Brain pericyte (primary cell): ENCODE data around the gene BLMH.
A peak's percentile ranks its signal among the peaks of the same experiment; 100 is the strongest.
"Not testable (repeated sequence)": the region's sequence is repeated elsewhere in the genome, so short reads cannot be mapped to it uniquely, and the experiment has no call there.

Experiments
- DNase-seq: peaks from one replicate; pipeline ENCODE4 v3.0.0-alpha.2; 2012; ENCODE audit warnings: low read depth, low spot score

BLMH gene

DNA sequence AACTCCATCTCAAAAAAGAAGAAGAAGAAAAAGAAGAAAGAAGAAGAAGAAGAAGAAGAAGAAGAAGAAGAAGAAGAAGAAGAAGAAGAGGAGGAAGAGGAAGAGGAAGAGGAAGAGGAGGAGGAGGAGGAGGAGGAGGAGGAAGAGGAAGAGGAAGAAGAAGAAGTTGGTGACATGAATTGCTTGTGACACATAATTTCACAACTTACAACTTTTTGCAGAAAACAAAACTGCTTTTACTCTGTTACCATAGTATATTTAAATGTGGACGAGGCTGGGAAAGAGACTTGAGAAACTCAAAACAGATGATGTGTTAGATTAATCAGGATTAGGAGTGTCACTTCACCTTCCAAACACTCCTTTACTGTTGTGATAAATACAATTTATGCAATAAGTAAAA is 61.7 kb downstream of the BLMH start:
- DNase-seq, result not testable (repeated sequence)

- no peak for DNase-seq
These were observed 62.7 kb downstream of the BLMH start for GRCh38 chr17:30229012-30229411.

- DNase-seq, result no peak
These were observed 63.7 kb downstream of the BLMH start for GRCh38 chr17:30228011-30228410.

- peak; percentile 29 for DNase-seq
These were observed 64.9 kb downstream of the BLMH start for GRCh38 chr17:30226878-30227277.

DNA sequence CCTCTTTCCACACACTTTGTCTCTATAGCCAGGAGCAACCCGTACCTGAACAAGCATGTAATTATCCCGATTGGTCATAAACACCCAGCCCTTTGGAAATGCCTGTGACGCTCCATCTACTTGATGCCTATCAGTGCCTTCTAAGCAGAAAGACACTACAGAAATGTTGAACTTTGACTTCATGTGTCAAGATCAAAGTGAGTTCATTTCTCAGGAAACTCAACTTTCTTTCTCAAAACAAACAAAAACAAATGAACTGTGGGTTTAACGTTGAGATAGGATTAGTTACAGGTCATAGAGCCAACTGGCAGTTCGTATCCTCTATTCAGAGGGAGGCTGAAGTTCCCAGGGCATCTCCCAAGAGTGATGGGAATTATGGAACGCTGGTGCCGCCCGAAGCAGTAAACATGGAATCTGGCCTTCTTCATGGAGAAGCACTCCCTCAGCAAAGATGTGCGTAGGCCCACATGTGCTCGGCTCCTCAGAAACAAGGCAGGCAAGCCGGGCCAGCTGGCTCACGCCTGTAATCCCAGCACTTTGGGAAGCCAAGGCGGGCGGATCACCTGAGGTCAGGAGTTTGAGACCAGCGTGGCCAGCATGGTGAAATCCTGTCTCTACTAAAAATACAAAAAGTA is 65.7 kb downstream of the BLMH start:
- no peak for DNase-seq

GRCh38 chr17:30225112-30225511 is 66.6 kb downstream of the BLMH start:
- DNase-seq, result no peak

GRCh38 chr17:30224419-30224960 is 67.3 kb downstream of the BLMH start:
- no peak for DNase-seq

- no peak for DNase-seq
These were observed 69.0 kb downstream of the BLMH start for GRCh38 chr17:30222721-30223175.

DNA sequence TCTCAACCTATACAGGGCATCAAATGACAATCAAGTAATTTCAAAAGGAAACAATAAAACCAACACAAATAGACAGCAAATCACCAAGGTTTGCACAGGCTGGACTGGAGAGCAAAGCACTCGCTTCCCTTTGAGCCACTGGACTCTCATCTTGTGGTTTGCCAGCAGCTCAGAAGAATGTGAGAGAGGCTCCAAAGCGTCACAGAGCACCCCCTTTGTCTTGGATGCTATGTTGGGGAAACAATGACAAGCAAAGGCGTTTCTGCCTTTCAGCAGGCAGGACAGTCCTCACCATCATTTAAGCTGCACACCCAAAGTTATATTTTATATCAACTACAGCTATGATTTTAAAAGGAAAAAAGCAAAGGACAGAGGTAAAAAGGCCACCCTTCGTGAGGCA is 69.5 kb downstream of the BLMH start:
- no peak for DNase-seq

DNA sequence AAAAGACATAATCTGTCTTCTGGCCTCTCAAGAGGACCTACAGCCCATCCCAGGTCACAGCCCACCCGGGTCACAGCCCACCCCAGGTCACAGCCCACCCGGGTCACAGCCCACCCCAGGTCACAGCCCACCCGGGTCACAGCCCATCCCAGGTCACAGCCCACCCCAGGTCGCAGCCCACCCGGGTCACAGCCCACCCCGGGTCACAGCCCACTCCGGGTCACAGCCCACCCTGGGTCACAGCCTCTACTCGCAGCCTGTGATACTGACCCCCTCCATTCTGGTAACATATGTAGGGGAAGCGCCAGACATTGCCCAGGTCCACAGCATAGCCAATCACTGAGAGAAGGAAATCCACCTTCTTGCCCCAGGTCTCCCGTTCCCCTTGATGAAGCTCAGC is 70.4 kb downstream of the BLMH start:
- no peak for DNase-seq

- DNase-seq, result no peak
These were observed 71.3 kb downstream of the BLMH start for GRCh38 chr17:30220414-30220813.

DNA sequence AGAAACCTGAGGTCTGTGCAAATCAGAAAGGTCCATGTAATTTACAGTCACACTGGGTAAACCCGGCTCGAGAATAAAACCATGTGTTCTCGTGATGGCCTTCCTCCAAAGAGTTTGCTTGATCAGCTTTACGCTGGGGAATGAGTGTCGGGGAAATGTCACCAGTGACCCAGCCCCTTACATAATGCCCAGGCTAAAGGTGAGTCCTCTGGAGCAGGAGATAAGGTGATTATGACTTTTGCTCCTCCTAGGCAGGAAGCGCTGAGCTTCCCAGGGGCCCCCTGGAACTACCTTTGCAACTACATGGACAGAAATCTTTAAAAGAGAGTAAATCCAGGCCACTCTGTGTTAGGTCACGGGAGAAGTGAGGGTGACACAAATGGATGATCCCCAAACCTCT is 71.9 kb downstream of the BLMH start:
- no peak for DNase-seq

DNA sequence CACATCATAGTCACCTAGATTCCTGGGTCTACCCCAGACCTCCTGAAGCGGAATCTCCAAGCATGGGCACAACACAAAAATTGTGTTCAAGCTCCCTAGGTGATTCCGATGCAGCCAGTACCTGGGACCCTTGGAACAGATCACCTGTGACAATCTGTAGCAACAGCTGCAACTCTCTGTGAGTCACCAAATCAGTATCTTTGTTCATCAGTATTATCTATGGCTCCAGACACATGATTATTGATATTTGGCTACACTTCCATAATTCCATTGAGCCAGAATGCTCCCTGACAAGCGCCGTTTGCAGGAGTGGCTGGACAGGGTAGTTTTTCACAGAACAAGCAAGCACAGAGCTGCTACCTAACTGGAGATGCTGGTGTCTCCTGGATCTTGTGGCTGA is 72.4 kb downstream of the BLMH start:
- no peak for DNase-seq

GRCh38 chr17:30218799-30219198 is 72.9 kb downstream of the BLMH start:
- DNase-seq, result no peak

GRCh38 chr17:30217746-30218245 is 73.9 kb downstream of the BLMH start:
- DNase-seq, result no peak

- DNase-seq, result no peak
These were observed 74.7 kb downstream of the BLMH start for GRCh38 chr17:30217054-30217453.

DNA sequence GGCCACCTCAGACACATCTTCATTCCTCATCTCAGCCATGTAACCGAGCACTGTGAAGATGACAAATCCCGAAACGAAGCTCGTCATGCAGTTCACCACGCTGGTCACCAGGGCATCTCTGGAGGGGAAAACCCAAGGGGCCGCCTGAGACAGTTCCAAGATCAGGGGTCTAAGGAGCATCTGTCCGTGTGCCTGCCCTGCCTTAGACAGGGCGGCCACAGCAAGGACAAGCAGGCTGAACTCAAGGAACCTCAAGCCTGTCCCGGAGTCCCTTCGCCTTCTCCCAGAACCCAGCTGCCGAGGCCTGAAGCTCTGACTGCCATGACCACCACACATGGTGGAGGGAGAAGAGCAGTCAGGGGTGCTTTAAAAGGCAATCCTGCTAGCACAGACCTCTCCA is 79.0 kb downstream of the BLMH start:
- DNase-seq, result no peak

- no peak for DNase-seq
These were observed 80.4 kb downstream of the BLMH start for GRCh38 chr17:30211371-30211770.

DNA sequence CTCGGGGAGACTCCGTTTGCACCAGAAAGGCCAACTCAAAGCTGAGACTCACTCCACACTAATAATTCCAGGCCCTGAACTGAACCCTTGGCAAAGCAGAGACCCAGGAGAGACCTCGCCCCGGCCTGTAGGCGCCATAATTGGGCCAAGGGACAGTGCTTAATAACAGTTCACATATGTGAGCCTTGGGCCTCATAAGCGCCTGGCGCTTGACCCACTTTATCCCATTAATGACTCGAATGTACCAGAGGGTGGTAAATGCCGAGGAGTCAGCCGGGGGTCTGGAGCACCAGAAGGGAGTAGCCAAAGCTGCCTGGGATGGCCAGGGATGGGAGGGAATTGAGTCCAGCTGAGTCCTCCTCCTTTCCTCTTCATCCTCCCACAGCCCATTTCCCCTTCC is 80.8 kb downstream of the BLMH start:
- no peak for DNase-seq

DNA sequence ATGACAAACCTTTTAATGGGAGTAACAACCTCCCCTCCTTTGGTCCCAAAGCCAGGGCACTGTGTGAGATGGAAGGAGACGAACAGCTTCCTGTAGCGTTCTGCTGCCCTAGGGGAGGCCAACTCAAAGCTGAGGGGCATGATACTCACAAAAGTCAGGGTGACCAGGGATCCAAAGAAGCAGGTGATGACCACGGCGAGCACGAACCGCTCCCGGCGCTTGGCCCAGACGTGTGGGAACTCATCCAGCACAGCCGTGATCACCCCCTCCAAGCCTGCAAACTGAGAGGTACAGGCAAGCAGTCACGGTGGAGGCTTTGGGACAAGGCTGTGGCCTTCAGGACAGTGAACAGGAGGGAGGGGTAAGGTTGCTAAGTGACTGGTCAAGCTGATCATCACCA is 81.4 kb downstream of the BLMH start:
- DNase-seq, result no peak

DNA sequence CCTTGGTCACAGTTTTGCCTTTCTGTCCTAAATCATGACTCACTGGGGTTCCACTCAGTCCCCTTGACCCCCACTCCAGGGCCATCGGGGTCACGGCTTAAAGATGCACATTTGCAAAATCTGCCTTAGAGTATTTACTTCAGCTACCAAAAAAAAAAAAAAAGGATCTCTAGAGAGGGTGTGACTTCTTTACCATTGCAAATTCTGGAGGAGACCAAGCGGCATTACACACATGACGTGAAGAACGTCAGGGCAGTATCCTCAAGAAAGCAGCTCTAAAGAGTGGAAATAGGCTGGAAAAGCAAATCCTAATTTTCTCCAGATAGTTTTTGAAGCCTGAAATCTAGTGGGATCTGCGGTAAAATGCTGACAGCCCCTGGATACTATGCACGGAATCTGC is 81.8 kb downstream of the BLMH start:
- no peak for DNase-seq

DNA sequence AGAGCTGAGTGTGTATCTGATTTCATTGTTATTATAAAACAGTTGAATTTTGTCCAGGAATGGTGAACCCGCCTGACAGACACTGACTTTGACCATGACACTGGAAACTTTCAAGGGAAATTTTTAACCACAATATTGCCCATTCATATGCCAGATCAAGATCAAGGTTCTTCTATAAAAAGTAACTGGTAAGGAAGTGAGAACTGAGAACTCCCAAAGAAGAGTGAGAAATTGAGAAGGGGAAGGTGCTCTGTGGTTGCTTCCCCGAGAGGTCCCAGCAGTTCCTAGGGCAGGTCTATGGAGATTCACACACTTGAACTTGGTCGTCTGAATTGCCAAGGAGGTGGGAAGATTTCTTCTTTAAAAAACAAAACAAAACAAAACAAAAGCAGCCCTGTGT is 83.5 kb downstream of the BLMH start:
- DNase-seq, result no peak

- no peak for DNase-seq
These were observed 84.1 kb downstream of the BLMH start for GRCh38 chr17:30207655-30208054.
